Hippocampal formation (tissue), 2 donors: ENCODE measurements around the gene PDE9A.

Source experiments
- DNase-seq, 2 donors: peaks; one replicate each; lab custom pipeline; 2025; lab: John Stamatoyannopoulos, UW

The PDE9A gene

GRCh38 chr21:42739061-42739931, 85.9 kb downstream of the PDE9A start:
- no peak for DNase-seq

- no peak for DNase-seq
Measured at GRCh38 chr21:42740405-42740909, 87.0 kb downstream of the PDE9A start.

GRCh38 chr21:42741066-42741465, 87.6 kb downstream of the PDE9A start:
- DNase-seq = no peak

GRCh38 chr21:42744520-42745445, 91.4 kb downstream of the PDE9A start:
- no peak for DNase-seq

- DNase-seq = no peak
Measured at GRCh38 chr21:42745511-42746239, 92.3 kb downstream of the PDE9A start.

- DNase-seq = no peak
Measured at GRCh38 chr21:42746240-42746592, 92.8 kb downstream of the PDE9A start.

- DNase-seq = no peak
Measured at GRCh38 chr21:42746593-42747275, 93.3 kb downstream of the PDE9A start.

- peak in 1 of 2 donors; percentile 35 for DNase-seq
Measured at GRCh38 chr21:42747276-42747701, 93.9 kb downstream of the PDE9A start.

GRCh38 chr21:42747746-42748351, 94.4 kb downstream of the PDE9A start:
- no peak for DNase-seq

GRCh38 chr21:42748620-42749176, 95.3 kb downstream of the PDE9A start:
- no peak for DNase-seq

- DNase-seq = no peak
Measured at GRCh38 chr21:42750737-42751530, 97.5 kb downstream of the PDE9A start.

GRCh38 chr21:42751866-42752265, 98.4 kb downstream of the PDE9A start:
- no peak for DNase-seq

- no peak for DNase-seq
Measured at GRCh38 chr21:42753804-42754203, 100.4 kb downstream of the PDE9A start.

- DNase-seq = no peak
Measured at GRCh38 chr21:42754270-42754933, 101.0 kb downstream of the PDE9A start.

GRCh38 chr21:42755031-42755665, 101.7 kb downstream of the PDE9A start:
- DNase-seq = no peak

- no peak for DNase-seq
Measured at GRCh38 chr21:42755766-42756579, 102.6 kb downstream of the PDE9A start.

GRCh38 chr21:42756580-42757250, 103.3 kb downstream of the PDE9A start:
- no peak for DNase-seq
